ENCODE data around the gene OR2T2.
"Not testable (repeated sequence)": the region's sequence is repeated elsewhere in the genome, so short reads cannot be mapped to it uniquely, and the experiment has no call there.

DNA sequence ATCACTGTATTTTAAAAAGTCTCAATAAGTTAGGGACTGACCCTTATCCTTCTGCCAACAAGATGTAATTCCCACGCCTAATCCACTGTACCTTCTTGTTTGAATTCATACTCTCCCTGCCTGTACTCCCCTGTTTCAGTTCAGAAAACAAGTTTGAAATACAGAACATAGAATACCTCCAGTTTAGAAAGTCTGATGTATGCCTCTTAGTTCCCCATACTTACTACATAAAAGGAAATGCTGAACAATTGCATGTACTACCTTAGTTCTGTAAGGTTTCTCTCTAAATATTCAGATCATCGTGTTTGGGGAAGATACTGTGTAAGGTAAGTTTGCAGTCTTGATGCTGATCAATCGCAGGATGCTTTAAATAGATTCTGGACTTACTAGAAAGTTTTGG, 9.1 kb upstream of the OR2T2 start:
- TF ChIP-seq, protein P1, sequence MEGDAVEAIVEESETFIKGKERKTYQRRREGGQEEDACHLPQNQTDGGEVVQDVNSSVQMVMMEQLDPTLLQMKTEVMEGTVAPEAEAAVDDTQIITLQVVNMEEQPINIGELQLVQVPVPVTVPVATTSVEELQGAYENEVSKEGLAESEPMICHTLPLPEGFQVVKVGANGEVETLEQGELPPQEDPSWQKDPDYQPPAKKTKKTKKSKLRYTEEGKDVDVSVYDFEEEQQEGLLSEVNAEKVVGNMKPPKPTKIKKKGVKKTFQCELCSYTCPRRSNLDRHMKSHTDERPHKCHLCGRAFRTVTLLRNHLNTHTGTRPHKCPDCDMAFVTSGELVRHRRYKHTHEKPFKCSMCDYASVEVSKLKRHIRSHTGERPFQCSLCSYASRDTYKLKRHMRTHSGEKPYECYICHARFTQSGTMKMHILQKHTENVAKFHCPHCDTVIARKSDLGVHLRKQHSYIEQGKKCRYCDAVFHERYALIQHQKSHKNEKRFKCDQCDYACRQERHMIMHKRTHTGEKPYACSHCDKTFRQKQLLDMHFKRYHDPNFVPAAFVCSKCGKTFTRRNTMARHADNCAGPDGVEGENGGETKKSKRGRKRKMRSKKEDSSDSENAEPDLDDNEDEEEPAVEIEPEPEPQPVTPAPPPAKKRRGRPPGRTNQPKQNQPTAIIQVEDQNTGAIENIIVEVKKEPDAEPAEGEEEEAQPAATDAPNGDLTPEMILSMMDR (IDR thresholded peaks at IDR 0.05): not testable (repeated sequence)
- not testable (repeated sequence) for TF ChIP-seq POLR2A (IDR thresholded peaks at IDR 0.05)
